Transverse colon (tissue), 4 donors: ENCODE results near the gene INPP4B.

Source experiments
- EP300 ChIP-seq: sonication (generic); formaldehyde crosslinking; IDR thresholded peaks from one replicate; pipeline ENCODE4 v1.6.1; 2017; ENCODE audit warnings: antibody characterized with exemption, low read depth
- POLR2A ChIP-seq: fragments of 450-650 bp; IDR thresholded peaks from one replicate; pipeline ENCODE4 v1.6.1; 2016; ENCODE audit warnings: antibody characterized with exemption, mild to moderate bottlenecking, moderate library complexity
- POLR2AphosphoS5 ChIP-seq, 3 donors: sonication (generic); formaldehyde crosslinking; IDR thresholded peaks; one replicate each; pipeline ENCODE4 v1.6.1; 2016; ENCODE audit warnings: antibody characterized with exemption in 3 of 3
- TF ChIP-seq, protein P1 (sequence below), 5 experiments: fragments of 200-600 bp in 3 of 5; fragments of 450-650 bp in 2 of 5; sonication (generic) in 3 of 5; IDR thresholded peaks; 1 replicate in 2 of 5; 2 replicates in 3 of 5; pipeline ENCODE4 v1.5.1; 2016 to 2017; ENCODE audit warnings: antibody characterized with exemption in 5 of 5, inconsistent platforms in 3 of 5, mild to moderate bottlenecking in 2 of 5, moderate library complexity in 1 of 5

GRCh38 chr4:142532054-142532453 is 314.0 kb downstream of the INPP4B start:
- TF ChIP-seq, protein P1, sequence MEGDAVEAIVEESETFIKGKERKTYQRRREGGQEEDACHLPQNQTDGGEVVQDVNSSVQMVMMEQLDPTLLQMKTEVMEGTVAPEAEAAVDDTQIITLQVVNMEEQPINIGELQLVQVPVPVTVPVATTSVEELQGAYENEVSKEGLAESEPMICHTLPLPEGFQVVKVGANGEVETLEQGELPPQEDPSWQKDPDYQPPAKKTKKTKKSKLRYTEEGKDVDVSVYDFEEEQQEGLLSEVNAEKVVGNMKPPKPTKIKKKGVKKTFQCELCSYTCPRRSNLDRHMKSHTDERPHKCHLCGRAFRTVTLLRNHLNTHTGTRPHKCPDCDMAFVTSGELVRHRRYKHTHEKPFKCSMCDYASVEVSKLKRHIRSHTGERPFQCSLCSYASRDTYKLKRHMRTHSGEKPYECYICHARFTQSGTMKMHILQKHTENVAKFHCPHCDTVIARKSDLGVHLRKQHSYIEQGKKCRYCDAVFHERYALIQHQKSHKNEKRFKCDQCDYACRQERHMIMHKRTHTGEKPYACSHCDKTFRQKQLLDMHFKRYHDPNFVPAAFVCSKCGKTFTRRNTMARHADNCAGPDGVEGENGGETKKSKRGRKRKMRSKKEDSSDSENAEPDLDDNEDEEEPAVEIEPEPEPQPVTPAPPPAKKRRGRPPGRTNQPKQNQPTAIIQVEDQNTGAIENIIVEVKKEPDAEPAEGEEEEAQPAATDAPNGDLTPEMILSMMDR (IDR thresholded peaks at IDR 0.05): no peak
- TF ChIP-seq POLR2A (no peak), POLR2AphosphoS5 (IDR thresholded peaks at IDR 0.05) (no peak), EP300 (no peak)
